NCI-H2107 (cell line): ENCODE results near the gene TENM3.

Experiments
- DNase-seq: peaks from one replicate; lab custom pipeline; 2025; lab: John Stamatoyannopoulos, UW

Gene TENM3

DNA sequence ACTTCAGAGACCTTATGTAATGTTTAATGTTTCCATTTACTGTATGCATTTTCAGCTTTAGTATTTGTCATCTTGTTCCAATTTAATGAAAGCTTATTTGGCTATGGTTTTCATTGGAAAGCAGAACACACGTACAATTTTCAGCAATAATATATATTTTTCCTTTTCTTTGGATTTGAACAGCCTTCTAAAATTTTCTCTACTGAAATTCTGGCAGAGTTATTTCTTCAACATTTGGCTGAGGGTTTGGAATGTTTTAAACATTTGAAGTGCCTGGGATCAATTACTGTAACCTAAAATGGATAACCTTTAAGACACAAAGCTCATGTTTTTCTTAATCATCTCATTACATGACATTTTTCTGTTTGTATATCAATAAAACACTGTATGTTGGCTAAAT lies 156.9 kb downstream of the TENM3 start:
- no peak for DNase-seq

DNA sequence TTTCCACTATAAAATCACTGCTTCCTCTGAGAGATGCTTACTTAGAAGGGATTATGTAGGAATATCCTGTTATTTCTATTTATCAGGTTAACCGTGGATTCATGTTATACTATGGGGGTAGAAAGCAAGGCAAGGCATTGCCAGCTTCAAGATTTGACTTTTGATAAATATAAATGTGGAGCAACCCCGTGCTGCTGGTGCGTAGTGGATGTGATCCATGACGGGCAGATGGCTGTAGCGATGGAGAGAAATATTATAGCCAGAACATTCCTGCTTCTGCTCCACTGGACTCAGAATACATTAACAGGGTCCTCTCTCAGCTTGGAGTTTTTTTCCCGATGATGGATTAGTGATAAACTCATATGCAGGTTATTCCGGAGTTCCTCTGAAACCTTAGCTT lies 157.6 kb downstream of the TENM3 start:
- DNase-seq: no peak

- DNase-seq: no peak
Measured at GRCh38 chr4:182404376-182404775, 161.2 kb downstream of the TENM3 start.

GRCh38 chr4:182405087-182405486 lies 161.9 kb downstream of the TENM3 start:
- no peak for DNase-seq

DNA sequence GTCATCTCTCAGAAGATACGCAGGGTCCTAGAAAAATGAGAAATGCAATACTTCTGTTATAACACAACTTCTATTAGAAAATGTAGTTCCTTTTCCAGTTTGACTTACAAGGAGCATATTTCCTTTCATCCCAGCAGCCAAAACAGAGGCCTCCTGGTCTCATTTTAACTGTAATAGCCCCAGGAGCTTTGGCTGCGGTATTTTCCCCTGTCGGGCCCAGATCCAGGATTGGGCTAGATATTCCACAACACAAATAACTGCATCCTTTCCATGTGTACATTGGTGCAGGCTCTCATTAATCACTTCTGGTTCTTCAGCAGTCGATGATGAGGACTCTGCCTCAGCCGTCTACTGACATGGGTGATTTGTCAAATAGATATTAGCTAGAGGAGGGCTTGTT lies 166.1 kb downstream of the TENM3 start:
- DNase-seq: no peak

DNA sequence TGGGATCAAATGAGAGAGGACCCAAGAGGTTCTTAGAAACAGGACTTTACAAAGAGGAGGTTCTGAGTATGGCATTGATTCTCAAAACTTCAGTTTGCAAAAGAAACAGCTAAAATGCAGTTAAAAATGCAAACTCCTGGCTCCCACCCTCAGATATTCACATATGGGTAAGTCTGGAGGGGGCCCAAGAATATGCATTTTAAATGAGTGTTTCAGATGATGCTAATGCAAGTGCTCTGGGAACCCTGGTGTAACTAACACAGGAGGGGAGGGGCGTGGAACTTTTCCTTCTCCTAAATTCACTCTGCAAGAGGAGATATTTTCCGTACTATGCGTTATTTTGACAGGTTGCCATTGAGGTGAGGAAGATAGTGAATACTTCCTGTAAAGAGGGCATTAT lies 168.2 kb downstream of the TENM3 start:
- no peak for DNase-seq

DNA sequence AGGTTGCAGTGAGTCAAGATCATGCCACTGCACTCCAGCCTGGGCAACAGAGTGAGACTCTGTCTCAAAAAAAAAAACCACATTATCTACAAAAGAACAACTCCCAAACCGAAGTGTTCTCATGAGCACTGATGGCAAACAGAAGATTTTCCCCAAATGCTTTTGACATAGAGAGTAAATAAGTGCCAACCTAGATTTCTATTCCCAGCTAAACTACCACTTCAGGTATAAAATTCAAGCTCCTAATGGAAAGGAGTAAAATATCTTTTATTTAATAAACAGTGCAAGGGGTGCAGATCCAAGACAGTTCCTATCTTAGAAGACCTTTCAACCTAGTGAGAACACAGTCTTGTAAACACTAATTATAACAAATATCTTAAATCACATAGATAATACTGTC lies 170.3 kb downstream of the TENM3 start:
- DNase-seq: no peak

DNA sequence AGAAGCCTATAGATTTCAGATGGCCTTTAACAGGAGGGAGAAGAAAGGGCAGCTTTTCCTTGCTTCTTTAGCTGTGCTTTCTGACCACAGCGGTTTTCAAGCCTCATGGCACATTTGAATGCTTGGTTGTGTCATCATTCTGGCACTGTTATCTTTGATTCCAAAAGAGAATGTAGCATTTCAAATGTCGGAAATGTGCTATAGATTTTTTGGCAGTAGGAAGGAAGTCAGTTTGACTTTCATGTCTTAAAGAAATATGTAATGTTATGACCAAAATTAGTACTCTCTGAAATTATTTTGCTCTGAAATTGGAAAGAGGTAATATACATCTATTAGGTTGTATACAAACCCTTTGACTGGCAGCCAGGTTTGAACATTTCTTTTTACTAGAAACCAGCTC lies 171.9 kb downstream of the TENM3 start:
- no peak for DNase-seq

- DNase-seq: no peak
Measured at GRCh38 chr4:182416067-182416466, 172.9 kb downstream of the TENM3 start.

DNA sequence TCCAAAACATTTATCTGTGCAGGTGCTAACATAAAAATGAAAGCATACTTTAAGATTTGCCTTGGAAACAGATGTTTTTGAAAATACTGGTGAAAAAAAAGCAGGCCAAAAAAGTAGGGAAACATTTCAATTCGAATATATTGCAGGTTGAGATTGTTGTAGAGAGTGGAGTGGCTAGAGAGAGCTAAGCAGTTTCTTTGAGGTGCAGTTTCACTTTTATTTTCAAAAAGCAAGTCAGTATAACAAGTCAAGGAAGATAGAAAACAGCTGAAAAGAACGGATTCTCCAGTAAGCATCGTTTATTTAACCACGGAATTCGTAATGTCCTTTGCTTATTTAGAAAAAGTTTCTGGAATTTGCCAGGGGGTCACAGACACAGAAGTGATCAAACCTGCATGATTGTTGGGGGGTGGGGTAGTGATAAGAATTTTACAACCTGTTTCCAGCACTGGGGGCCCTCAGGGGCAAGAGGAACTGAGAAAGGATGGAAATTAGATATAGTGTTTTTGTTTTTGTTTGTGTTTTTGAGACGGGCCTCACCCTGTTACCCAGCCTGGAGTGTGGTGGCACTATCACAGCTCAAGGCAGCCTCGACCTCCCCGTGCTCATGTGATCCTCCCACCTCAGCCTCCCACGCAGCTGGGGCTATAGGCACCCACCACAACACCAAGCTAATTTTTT lies 175.0 kb downstream of the TENM3 start:
- no peak for DNase-seq

- DNase-seq: no peak
Measured at GRCh38 chr4:182420189-182420588, 177.0 kb downstream of the TENM3 start.

GRCh38 chr4:182421753-182422152 lies 178.6 kb downstream of the TENM3 start:
- no peak for DNase-seq

GRCh38 chr4:182425302-182425701 lies 182.1 kb downstream of the TENM3 start:
- no peak for DNase-seq

GRCh38 chr4:182426901-182427300 lies 183.7 kb downstream of the TENM3 start:
- DNase-seq: no peak

- DNase-seq: no peak
Measured at GRCh38 chr4:182427554-182427953, 184.4 kb downstream of the TENM3 start.

GRCh38 chr4:182429896-182430295 lies 186.7 kb downstream of the TENM3 start:
- no peak for DNase-seq

DNA sequence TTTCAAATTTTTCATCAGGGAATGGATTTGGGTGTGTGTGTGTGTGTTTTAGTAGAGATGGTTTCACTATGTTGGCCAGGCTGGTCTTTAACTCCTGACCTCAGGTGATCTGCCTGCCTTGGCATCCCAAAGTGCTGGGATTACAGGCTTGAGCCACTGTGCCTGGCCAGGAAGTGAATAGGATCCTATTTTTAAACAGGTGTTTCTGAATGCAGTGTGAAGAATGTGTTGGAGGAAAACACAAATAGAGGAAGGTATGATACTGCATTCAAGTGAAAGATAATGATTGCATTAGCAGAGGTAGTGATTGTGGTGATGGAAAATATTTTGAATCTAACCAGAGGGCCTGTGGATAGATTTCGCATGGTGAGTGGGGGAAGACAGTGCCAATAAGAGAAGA lies 189.6 kb downstream of the TENM3 start:
- DNase-seq: no peak

DNA sequence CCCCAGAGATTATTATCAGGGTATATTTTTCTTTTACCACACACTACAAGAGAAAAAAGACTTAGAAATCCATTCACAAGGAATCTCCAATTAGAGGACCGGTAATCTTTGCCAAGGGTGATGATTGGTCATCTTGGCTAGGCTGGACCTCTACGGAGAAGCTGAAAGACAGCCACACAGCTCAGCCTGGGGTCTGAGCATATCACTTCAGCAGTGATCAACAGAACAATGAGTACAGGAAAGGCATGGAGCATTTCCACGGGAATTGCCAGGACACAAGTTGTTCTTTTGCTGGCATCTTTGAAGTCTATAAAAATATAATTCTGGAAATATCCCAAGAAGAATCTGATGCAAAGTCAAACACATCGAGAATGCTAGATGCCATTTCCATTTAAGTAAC lies 191.5 kb downstream of the TENM3 start:
- DNase-seq: no peak

DNA sequence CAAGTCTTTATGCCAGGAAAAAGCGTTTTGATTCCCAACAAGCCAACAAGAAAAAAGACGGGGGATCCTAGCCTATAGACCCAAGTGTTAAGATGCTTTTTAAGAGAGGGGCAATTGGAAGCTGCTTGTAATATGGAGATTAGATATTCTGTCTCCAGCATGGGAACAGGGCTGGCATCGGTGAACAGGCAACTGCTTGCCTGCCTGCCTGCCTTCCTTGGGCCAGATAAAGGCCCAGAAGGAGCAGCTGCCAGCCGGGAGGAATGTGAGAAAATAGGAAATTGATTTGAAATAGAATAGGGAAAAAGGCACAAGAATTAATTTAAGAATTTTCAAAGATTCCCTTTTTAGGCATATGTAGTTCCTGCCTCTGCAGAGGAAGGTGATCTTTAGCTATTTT lies 192.2 kb downstream of the TENM3 start:
- DNase-seq: no peak

DNA sequence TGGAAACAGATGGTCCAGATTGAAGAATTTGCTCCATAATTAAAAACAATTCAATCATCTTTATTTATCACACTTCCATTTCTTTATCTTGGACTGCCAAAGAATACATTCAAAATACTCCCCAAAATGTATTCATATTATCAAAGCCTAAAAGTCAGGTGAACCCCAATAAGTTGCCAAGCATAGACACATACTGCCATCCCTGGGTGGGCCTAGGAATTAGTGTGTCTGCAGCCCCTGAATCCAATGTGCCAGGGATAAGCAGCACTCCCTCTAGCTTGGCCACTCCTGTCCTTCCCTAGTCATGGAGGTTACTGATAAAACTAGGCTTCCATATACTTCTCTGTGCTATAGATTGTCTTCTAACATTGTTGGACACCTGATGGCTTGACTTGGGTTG lies 199.9 kb downstream of the TENM3 start:
- DNase-seq: no peak

DNA sequence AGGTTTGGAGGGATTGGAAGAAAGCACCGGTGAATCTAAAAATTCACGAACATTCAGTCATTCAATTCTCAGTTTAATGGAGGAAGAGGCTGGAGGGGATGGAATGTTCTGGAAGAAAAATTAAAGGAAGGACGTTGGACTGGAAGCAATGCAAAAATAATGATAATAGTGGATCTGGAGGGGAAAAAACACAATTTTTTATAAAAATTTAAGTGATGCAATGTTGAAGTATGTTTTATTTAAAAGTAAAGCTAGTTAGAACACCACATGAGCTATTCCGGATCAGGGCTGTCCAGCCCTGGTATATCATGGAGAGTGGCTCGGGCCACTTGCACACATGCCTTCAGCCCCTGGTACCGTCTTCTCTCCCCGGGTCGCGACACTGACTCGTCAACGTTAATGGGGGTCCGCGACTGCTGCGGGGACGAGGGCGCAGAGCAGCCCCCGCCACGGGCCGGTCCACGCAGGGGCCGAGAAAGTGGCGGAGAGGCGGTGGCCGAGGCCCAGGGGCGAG lies 204.6 kb downstream of the TENM3 start:
- DNase-seq: no peak

DNA sequence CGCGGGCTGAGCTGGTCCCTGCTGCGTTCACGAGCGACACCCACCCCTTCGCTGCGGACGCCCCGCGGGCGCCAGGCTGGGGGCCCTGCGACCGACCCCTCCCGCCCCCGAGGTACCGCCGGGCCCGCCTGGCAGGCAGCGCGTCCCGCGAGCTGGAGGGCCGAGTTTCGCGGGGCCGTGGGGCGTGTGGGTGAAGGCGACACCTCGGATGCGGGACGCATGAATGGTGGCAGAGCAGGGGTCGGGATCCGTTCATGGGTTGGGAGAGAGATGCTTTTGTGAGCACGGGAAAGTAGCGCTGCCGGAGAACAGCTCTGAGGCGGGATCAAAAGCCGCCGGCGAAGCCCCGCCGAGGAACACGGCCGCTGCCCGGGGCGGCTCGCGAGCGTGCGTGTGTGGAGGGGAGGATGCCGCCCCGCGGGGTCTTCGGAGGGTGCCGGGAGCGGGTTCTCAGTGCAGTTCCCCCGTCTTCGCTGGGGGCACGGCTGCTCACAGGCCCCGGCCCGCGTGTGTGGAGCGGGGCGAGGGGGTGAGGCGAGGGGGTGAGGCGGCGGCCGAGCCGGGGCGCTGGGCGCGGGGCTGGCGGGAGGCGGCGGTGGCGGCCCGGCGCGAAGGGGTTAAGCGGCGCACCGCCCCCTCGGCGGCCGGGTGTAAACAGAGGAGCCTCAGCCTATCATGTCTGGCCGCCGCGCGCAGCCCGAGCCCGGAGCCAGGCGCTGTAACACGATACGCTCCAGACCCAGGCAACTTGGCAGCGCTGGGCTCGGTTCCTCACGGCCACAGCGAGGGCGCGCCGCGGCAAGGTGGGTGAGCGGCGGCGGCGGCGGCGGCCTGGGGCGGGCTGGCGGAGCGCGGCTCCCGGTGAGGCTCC lies 205.3 kb downstream of the TENM3 start:
- DNase-seq: peak; percentile 51

GRCh38 chr4:182449186-182449929 lies 206.2 kb downstream of the TENM3 start:
- DNase-seq: no peak
